Mesenchymal stem cell (in vitro differentiated cells and primary cell): Measurements from ENCODE around the gene POLR3A.

Experiments used
- DNase-seq: peaks from one replicate; pipeline ENCODE4 v3.0.0-alpha.2; 2013
- H2AFZ ChIP-seq: one replicate; pipeline ENCODE4 v1.6.1; 2013; ENCODE audit warnings: low read depth, mild to moderate bottlenecking, control low read depth, inconsistent platforms, low read length, moderate library complexity
- H2AK5ac ChIP-seq: 2 replicates; pipeline ENCODE4 v1.6.1; 2013; ENCODE audit warnings: low read length, moderate library complexity, mild to moderate bottlenecking, inconsistent platforms; ENCODE audit not compliant: severe bottlenecking
- H2BK120ac ChIP-seq: one replicate; pipeline ENCODE4 v1.6.1; 2013; ENCODE audit warnings: low read depth, mild to moderate bottlenecking, inconsistent platforms, low read length, moderate library complexity
- H2BK12ac ChIP-seq, 2 experiments: one replicate each; pipeline ENCODE4 v1.6.1; 2013; ENCODE audit warnings: inconsistent platforms in 2 of 2, low read length in 2 of 2, mild to moderate bottlenecking in 2 of 2, moderate library complexity in 2 of 2, control low read depth in 1 of 2
- H2BK15ac ChIP-seq: one replicate; pipeline ENCODE4 v1.6.1; 2013; ENCODE audit warnings: mild to moderate bottlenecking, low read depth, inconsistent platforms; ENCODE audit not compliant: poor library complexity, severe bottlenecking
- H2BK5ac ChIP-seq: 2 replicates; pipeline ENCODE4 v1.6.1; 2013; ENCODE audit warnings: low read depth, mild to moderate bottlenecking, low read length, control low read depth, inconsistent platforms; ENCODE audit not compliant: poor library complexity, severe bottlenecking
- H3K14ac ChIP-seq, 2 experiments: one replicate each; pipeline ENCODE4 v1.6.1; 2013; ENCODE audit warnings: inconsistent platforms in 2 of 2, low read length in 2 of 2, control low read depth in 1 of 2, mild to moderate bottlenecking in 1 of 2, moderate library complexity in 1 of 2
- H3K18ac ChIP-seq, 2 experiments: one replicate each; pipeline ENCODE4 v1.6.1; 2013; ENCODE audit warnings: inconsistent platforms in 2 of 2, low read length in 2 of 2, control low read depth in 1 of 2, low read depth in 1 of 2, mild to moderate bottlenecking in 1 of 2
- H3K23ac ChIP-seq, 2 experiments: one replicate each; pipeline ENCODE4 v1.6.1; 2013; ENCODE audit warnings: inconsistent platforms in 2 of 2, low read length in 2 of 2, mild to moderate bottlenecking in 2 of 2, moderate library complexity in 2 of 2, control low read depth in 1 of 2
- H3K27ac ChIP-seq: 2 replicates; pipeline ENCODE4 v1.5.1; 2013; ENCODE audit warnings: mild to moderate bottlenecking, moderate library complexity, low read length, control low read depth, inconsistent platforms; ENCODE audit not compliant: poor library complexity, severe bottlenecking
- H3K27me3 ChIP-seq, 2 experiments: 2 replicates each; pipeline versions ENCODE4 v1.6.1 to v1.7.0; 2013; ENCODE audit warnings: low read length in 2 of 2, mild to moderate bottlenecking in 2 of 2, moderate library complexity in 2 of 2, control low read depth in 1 of 2, inconsistent platforms in 1 of 2; ENCODE audit not compliant: control insufficient read depth in 1 of 2, insufficient read depth in 1 of 2
- H3K36me3 ChIP-seq, 2 experiments: 2 replicates each; pipeline versions ENCODE4 v1.6.1 to v1.7.0; 2013; ENCODE audit warnings: low read length in 2 of 2, control low read depth in 1 of 2, inconsistent platforms in 1 of 2, low read depth in 1 of 2, mild to moderate bottlenecking in 1 of 2; ENCODE audit not compliant: insufficient read depth in 2 of 2, control insufficient read depth in 1 of 2
- H3K4ac ChIP-seq, 2 experiments: one replicate each; pipeline ENCODE4 v1.6.1; 2013; ENCODE audit warnings: inconsistent platforms in 2 of 2, low read length in 2 of 2, mild to moderate bottlenecking in 2 of 2, moderate library complexity in 2 of 2, control low read depth in 1 of 2, low read depth in 1 of 2
- H3K4me1 ChIP-seq: 2 replicates; pipeline ENCODE4 v1.6.1; 2013; ENCODE audit warnings: low read depth, low read length, control low read depth; ENCODE audit not compliant: control insufficient read depth, insufficient read depth
- H3K4me2 ChIP-seq: 2 replicates; pipeline ENCODE4 v1.6.1; 2013; ENCODE audit warnings: low read length, mild to moderate bottlenecking, inconsistent platforms; ENCODE audit not compliant: poor library complexity, severe bottlenecking
- H3K4me3 ChIP-seq, 2 experiments: 2 replicates each; pipeline versions ENCODE4 v1.5.1 to v1.7.0; 2013; ENCODE audit warnings: low read length in 2 of 2, mild to moderate bottlenecking in 2 of 2, control low read depth in 1 of 2, low read depth in 1 of 2; ENCODE audit not compliant: insufficient read depth in 1 of 2
- H3K79me1 ChIP-seq: replicated peaks from 2 replicates; pipeline ENCODE4 v1.6.1; 2013; ENCODE audit warnings: mild to moderate bottlenecking, control low read depth, low read length, inconsistent platforms; ENCODE audit not compliant: poor library complexity, severe bottlenecking
- H3K9ac ChIP-seq: 2 replicates; pipeline ENCODE4 v1.7.0; 2013; ENCODE audit warnings: mild to moderate bottlenecking, low read length, moderate library complexity
- H3K9me3 ChIP-seq: 2 replicates; pipeline ENCODE4 v1.7.0; 2013; ENCODE audit warnings: mild to moderate bottlenecking, low read length; ENCODE audit not compliant: control insufficient read depth
- H4K8ac ChIP-seq: one replicate; pipeline ENCODE4 v1.6.1; 2013; ENCODE audit warnings: inconsistent platforms, mild to moderate bottlenecking, low read length, moderate library complexity
- H4K91ac ChIP-seq: one replicate; pipeline ENCODE4 v1.6.1; 2013; ENCODE audit warnings: mild to moderate bottlenecking, low read length, inconsistent platforms
- WGBS: methylation state at CpG from one replicate; pipeline ENCODE4 v1.1.7; 2013; ENCODE audit warnings: mixed read lengths; 5-methylcytosine and 5-hydroxymethylcytosine counted together

POLR3A gene

GRCh38 chr10:77984986-77985385, 44.3 kb downstream of the POLR3A start:
- Histone ChIP-seq H3K14ac (no peak overlapping the region), H3K4me3 (no peak overlapping the region), H3K27ac (no peak overlapping the region), H3K23ac (no peak overlapping the region), H2BK120ac (no peak overlapping the region), H2AFZ (no peak overlapping the region), H3K18ac (no peak overlapping the region), H3K9me3 (no peaks in the 10 kb centered on the region), H3K4ac (no peak overlapping the region), H4K91ac (no peak overlapping the region), H2AK5ac (no peak overlapping the region), H2BK15ac (no peak overlapping the region), H3K27me3 (no peaks in the 10 kb centered on the region), H3K4me2 (no peak overlapping the region), H3K36me3 (peaks cover 67 to 93% of the 10 kb centered on the region in 2 experiments), H4K8ac (no peak overlapping the region), H2BK12ac (no peak overlapping the region), H3K4me1 (no peaks in the 10 kb centered on the region), H3K9ac (peak overlapping the region; percentile 76), H2BK5ac (no peak overlapping the region), H3K79me1 (peaks cover 13% of the 10 kb centered on the region)
- DNase-seq, result no peak
- WGBS, result 97% methylated on average over 4 of the region's 4 CpGs

DNA sequence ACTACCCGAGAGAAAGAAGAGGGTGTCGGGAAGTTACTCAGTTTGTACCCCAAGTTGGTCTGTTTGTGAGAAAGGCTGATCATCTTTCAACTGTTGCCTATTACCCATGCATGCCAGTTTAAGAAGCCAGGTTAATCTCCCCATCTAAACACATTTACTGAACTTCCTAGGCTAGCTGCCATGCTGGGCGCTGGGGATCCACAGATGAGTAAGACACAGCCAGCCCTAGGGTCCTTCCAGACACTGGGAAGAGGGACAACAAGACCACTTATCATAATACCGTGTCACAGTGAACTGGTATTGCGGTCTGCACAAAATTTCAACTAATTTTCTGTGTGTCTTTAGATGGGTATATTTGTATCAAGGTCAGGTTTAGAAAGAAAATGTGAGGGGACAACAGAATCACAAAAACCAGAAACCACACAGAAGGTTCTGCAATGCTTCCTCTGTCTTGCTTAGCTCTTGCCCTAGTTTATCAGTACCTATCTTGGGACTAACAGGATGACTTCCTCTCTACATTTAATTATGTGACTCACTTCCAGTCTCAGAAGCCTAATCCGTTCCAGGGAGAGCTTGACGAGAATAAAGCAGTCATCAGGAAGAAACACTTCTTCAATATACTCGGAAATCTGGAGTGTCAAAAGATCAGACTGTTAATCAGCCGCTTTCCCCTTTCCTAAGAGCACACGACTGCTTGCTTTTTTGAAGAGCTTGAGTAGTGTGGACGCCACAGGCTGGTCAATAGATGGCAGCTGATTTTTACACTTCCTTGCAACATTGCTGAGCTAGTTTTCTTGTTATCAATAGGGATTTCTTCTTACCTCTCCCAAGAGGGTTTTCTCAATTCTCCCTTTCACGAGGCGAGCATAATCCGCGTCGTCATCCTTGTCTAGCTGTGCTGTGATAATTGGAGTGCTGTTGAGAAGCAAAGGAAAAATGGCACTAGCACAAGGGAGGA, 45.7 kb downstream of the POLR3A start:
- H3K14ac ChIP-seq, result no peak overlapping the region
- no peak overlapping the region for H2BK15ac ChIP-seq
- H3K9me3 ChIP-seq, result no peaks in the 10 kb centered on the region
- no peaks in the 10 kb centered on the region for H3K27me3 ChIP-seq
- H3K4me2 ChIP-seq, result no peak overlapping the region
- peak overlapping the region; percentile 54 to 71 for H3K18ac ChIP-seq
- peak overlapping the region; percentile 76 for H3K9ac ChIP-seq
- H2BK120ac ChIP-seq, result no peak overlapping the region
- H2BK12ac ChIP-seq, result peak overlapping the region; percentile 29 to 72
- H4K8ac ChIP-seq, result peak overlapping the region; percentile 56
- H3K23ac ChIP-seq, result no peak overlapping the region
- peak overlapping the region in 1 of 2 experiments; percentile 49 for H3K4ac ChIP-seq
- H3K4me1 ChIP-seq, result no peaks in the 10 kb centered on the region
- H3K79me1 ChIP-seq, result peaks cover 11% of the 10 kb centered on the region
- H4K91ac ChIP-seq, result peak overlapping the region; percentile 47
- no peak overlapping the region for H2AK5ac ChIP-seq
- H3K36me3 ChIP-seq, result peaks cover 73 to 92% of the 10 kb centered on the region in 2 experiments
- WGBS, result 50% methylated on average over 13 of the region's 16 CpGs
- H2AFZ ChIP-seq, result no peak overlapping the region
- peak overlapping the region in 1 of 2 experiments; percentile 30 for H3K4me3 ChIP-seq
- H2BK5ac ChIP-seq, result no peak overlapping the region
- no peak overlapping the region for H3K27ac ChIP-seq
- DNase-seq, result peak; percentile 83

GRCh38 chr10:77981281-77981680, 48.0 kb downstream of the POLR3A start:
- Histone ChIP-seq H3K4me1 (no peaks in the 10 kb centered on the region), H2BK120ac (no peak overlapping the region), H3K36me3 (peaks cover 79 to 93% of the 10 kb centered on the region in 2 experiments), H3K9ac (no peak overlapping the region), H3K27me3 (no peaks in the 10 kb centered on the region), H3K14ac (no peak overlapping the region), H3K27ac (no peak overlapping the region), H2AFZ (no peak overlapping the region), H3K4me3 (no peak overlapping the region), H3K9me3 (no peaks in the 10 kb centered on the region), H2BK15ac (peak overlapping the region; percentile 56), H2BK5ac (no peak overlapping the region), H2AK5ac (no peak overlapping the region), H4K8ac (no peak overlapping the region), H3K23ac (no peak overlapping the region), H3K79me1 (peaks cover 6% of the 10 kb centered on the region), H4K91ac (no peak overlapping the region), H2BK12ac (no peak overlapping the region), H3K18ac (no peak overlapping the region), H3K4ac (no peak overlapping the region), H3K4me2 (no peak overlapping the region)
- no peak for DNase-seq
- WGBS, result over 99% methylated on average over 12 of the region's 13 CpGs

DNA sequence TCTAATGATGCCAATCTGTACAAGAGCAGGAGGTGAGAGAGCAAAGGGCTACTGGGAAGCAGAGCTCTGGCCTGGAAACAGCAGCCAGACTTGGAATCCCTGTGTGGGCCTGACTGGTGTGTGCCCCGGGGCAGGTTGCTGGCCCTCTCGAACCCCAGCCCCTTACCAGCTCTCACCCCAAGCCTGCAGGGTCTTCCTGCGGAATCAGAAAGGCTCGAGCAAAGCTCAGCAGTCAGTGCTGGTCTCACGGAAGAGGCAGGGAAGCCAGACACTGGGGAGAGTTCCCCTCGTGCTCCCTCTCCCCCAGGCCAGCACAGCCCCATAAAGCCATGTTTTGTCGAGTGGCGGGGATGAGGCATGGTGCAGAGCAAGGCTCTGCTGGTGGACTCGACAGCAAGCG, 50.1 kb downstream of the POLR3A start:
- H3K14ac ChIP-seq, result no peak overlapping the region
- no peak overlapping the region for H2AFZ ChIP-seq
- DNase-seq, result no peak
- H3K36me3 ChIP-seq, result peaks cover 75 to 89% of the 10 kb centered on the region in 2 experiments
- H4K8ac ChIP-seq, result no peak overlapping the region
- H3K9ac ChIP-seq, result no peak overlapping the region
- no peak overlapping the region for H2BK12ac ChIP-seq
- no peak overlapping the region for H3K4ac ChIP-seq
- no peak overlapping the region for H3K27ac ChIP-seq
- no peak overlapping the region for H3K4me3 ChIP-seq
- no peak overlapping the region for H2BK120ac ChIP-seq
- H2AK5ac ChIP-seq, result no peak overlapping the region
- H2BK5ac ChIP-seq, result no peak overlapping the region
- no peaks in the 10 kb centered on the region for H3K27me3 ChIP-seq
- H2BK15ac ChIP-seq, result no peak overlapping the region
- WGBS, result over 99% methylated on average over 10 of the region's 10 CpGs
- no peak overlapping the region for H3K18ac ChIP-seq
- no peaks in the 10 kb centered on the region for H3K9me3 ChIP-seq
- peaks cover 5% of the 10 kb centered on the region for H3K79me1 ChIP-seq
- peaks cover 4% of the 10 kb centered on the region for H3K4me1 ChIP-seq
- no peak overlapping the region for H3K23ac ChIP-seq
- H3K4me2 ChIP-seq, result no peak overlapping the region
- no peak overlapping the region for H4K91ac ChIP-seq
